ENCODE data around the gene WFIKKN1.

GRCh38 chr16:592518-593306 is 38.1 kb upstream of the WFIKKN1 start:
- TF ChIP-seq CTCF (conservative IDR thresholded peaks at IDR 0.05; ENCODE audit: low read depth, low read length) (no peak), EZH2 (IDR thresholded peaks at IDR 0.05; ENCODE audit: low read length, unreplicated experiment) (no peak), EZH2phosphoT487 (IDR thresholded peaks at IDR 0.05; ENCODE audit: borderline replicate concordance, low read length) (no peak)
